IPS-NIHi11 (cell line): ENCODE data around the gene PLEKHA1.

ENCODE experiments used
- DNase-seq: peaks from one replicate; pipeline ENCODE4 v3.0.0; 2012; ENCODE audit warnings: mixed read lengths, low spot score

Gene PLEKHA1

DNA sequence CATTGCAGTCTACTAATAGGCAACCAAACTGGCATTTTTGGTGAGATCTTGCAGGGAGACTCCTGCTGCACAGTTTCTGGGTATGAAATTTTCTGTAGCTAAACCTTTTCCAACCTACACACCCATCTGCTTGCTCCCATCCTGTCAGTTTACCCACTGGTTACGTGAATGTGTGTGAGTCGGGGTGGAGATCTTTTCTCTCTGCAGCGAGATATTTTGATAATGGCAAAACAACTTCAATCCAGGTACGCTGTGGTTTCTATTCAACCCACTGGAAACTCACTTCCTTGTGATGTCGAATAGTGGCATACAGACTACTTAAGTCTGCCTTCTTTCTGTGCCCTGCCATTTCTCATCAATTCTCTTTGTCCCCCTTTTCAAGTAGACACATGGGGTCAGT is 4.5 kb downstream of the PLEKHA1 start:
- no peak for DNase-seq

DNA sequence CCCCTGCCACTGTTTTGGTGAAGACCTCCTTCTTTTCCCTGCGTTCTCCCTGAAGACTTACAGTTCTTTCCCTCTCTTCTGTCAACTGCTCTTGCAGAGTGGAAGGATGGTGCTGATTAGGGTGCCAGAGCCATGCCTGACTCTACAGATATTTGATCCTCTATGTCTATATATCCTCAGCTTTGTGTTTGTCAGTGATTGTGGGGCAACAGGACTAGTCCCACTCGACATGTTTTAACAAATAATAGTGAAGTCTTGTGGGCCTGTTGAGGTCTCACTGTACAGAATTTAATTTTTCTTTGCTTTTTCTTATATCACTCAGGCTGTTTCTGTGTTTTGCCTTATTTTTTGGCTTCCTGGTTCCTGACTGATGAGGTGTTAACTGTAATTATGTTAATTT is 5.0 kb downstream of the PLEKHA1 start:
- DNase-seq, result no peak

GRCh38 chr10:122380703-122381102 is 6.2 kb downstream of the PLEKHA1 start:
- DNase-seq, result no peak

- DNase-seq, result no peak
Measured at GRCh38 chr10:122381680-122382079, 7.2 kb downstream of the PLEKHA1 start.

- no peak for DNase-seq
Measured at GRCh38 chr10:122386514-122386913, 12.0 kb downstream of the PLEKHA1 start.

DNA sequence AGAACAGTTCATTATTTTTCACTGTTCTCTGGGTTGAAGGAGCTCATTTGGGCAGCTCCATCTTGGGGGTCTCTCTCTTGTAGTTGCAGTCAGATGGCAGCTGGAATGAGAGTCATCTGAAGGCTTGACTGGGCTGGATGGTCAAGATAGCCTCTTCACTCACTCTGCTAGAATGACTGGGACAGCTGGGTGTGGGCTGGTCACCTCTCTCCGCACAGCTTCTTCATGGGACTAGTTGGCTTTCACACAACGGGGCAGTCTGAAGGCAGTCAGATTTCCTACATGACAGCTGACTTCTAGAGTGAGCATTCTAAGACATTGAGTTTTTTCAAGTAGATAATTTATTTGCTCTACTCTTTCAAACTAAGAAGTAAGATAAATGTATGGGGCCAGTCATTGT is 13.1 kb downstream of the PLEKHA1 start:
- no peak for DNase-seq

DNA sequence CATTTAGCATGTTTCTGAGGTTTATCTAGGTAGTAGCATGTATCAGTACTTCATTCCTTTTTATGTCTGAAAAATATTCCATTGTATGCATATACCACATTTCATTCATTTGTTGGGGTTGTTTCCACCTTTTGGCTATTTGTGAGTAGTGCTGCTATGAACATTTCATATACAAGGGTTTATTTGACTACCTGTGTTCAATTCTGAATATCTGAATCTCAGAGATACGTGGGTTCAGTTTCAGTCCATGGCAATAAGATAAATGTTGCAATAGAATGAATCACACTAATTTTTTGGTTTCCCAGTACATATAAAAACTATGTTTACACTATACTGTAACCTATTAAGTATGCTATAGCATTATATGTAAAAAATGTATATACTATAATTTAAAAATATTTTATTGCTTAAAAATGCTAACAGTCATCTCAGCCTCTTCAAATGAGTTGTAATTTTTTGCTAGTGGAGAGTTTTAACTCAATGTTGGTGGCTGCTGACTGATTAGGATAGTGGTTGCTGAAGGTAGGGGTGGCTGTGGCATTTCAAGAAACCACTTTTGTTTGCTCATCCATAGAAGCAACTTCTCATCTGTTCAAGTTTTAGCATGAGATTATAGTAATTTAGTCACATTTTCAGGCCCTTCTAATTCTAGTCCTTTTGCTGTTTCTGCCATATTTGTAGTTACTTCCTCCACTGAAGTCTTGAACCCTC is 13.9 kb downstream of the PLEKHA1 start:
- no peak for DNase-seq

DNA sequence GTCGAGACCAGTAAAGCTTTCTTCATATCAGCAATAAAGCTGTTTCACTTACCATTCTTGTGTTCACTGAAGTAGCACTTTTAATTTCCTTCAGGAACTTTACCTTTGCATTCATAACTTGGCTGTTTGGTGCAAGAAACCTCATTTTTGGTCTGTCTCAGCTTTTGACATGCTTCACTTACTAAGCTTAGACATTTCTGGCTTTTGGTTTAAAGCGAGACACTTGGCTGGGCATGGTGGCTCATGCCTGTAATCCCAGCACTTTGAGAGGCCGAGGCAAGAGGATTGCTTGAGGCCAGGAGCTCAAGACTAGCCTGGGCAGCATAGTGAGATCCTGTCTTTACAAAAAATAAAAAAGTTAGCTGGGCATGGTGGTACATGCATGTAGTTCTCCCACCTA is 15.8 kb downstream of the PLEKHA1 start:
- no peak for DNase-seq

DNA sequence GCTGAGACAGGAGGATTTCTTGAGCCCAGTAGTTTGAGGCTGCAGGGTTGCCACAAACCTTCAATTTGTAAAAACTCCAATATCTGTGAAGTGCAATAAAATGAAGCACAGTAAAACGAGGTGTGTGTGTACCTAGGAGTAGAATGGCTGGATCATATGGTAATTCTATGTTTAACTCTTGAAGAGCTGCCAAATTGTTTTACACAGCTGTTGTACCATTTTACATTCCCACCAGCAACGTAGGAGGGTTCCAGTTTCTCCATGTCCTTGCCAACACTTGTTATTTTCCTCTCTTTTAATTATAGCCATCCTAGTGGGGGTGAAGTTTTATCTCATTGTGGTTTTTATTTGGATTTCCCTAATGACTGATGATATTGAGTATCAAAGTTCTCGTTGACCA is 16.2 kb downstream of the PLEKHA1 start:
- DNase-seq, result no peak

GRCh38 chr10:122391875-122392274 is 17.4 kb downstream of the PLEKHA1 start:
- no peak for DNase-seq

DNA sequence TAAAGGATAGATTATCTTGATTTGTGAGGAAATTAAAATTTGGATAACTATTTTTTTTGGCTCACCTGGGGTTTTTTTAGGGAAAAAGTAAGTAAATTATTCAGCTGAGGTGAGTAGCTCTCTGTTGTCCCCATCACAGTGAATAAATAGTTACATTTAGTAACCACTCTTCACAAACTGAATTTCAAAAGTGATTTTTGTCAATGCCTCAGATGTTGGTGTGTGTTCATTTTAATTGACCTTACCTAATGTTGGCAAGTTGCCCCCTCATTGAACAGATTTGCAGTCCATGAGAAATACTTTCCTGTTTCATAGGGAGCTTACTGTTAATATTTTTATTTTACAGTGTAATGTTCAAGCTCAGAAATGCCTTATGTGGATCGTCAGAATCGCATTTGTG is 18.3 kb downstream of the PLEKHA1 start:
- DNase-seq, result no peak

GRCh38 chr10:122393288-122393687 is 18.8 kb downstream of the PLEKHA1 start:
- no peak for DNase-seq

DNA sequence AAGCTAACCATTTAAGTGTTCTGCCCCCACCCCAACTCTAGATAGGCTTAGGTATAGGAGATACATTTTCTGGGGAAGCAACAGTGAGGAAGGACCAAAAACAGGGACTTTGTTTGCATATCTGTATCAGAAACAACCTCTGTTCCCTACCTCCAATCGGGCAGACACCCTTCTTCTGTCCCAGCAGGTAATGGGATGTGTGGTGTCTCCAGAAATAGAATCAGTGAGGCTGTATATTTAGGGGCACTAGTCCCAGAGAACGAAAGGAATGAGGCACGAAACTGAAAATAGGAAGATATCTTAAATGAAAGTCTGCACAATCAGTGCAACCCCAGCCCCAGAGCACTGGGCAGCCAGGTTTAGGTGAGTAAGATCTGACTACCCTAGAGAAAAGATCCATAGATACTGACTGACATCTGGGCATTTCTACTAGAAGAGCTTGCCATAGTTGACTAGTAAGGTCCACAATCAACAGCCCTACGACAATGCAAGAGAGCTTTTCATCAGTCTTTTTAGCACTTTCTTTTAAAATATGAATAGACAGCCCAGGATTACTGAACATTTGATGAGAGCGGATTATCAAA is 28.1 kb downstream of the PLEKHA1 start:
- no peak for DNase-seq

GRCh38 chr10:122404576-122404975 is 30.1 kb downstream of the PLEKHA1 start:
- DNase-seq, result no peak

GRCh38 chr10:122407375-122408125 is 33.0 kb downstream of the PLEKHA1 start:
- DNase-seq, result no peak

DNA sequence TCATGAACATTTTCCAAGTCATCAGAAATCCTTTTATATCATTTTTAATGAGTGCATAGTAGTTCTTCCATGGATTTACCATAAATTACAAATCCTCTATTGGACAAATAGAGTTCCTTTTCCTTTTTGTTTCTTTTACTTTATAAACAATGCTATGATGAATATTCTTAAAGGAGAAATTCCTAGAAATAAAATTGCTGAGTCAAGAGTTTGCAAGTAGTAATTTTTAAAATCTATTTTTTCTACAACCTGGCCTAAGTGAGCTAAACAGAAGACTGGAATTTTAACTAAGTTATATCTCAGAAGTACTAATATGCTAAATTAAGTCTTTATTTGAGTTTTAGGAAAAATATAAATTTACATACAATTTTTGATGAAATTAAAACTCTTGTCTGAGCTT is 38.8 kb downstream of the PLEKHA1 start:
- DNase-seq, result no peak

GRCh38 chr10:122417667-122418066 is 43.2 kb downstream of the PLEKHA1 start:
- DNase-seq, result no peak

DNA sequence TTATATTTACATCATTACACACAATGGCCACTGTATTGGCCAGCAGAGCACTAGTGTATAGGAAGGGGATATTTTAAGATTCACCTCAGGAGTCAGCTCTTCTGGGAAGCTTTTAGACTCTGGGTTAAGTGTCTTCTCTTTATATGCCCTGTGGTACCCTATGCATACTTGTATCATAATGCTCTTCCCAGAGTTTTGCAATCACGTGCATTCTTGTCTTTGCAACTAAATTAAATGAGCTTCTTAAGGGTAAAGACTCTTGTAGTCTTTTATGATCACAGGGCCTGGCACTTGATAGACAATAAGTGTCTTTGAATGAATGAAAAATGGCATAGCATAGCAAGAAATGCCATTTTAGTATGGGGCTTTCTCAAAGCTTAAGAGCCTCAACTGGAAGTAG is 44.5 kb downstream of the PLEKHA1 start:
- no peak for DNase-seq

GRCh38 chr10:122419876-122420623 is 45.5 kb downstream of the PLEKHA1 start:
- DNase-seq, result no peak

DNA sequence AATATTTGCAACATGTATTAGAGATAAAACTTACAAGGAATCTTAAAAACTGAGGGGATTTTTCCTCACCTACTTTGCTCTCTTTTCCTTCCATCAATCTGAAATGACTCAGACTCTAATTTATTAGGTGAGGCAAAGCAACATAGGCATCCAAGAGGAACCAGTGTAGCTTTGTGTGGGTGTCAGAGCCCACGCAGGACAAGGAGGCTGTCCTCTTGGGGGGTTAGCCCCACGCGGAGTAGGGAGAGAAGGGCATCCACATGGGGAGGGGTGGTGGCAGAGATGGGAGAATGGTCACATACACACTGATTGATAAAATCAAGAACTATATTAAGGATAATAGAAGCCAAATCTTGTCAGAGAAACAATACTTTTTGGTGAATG is 46.1 kb downstream of the PLEKHA1 start:
- no peak for DNase-seq

- DNase-seq, result no peak
Measured at GRCh38 chr10:122421054-122421625, 46.6 kb downstream of the PLEKHA1 start.

- no peak for DNase-seq
Measured at GRCh38 chr10:122421742-122422141, 47.2 kb downstream of the PLEKHA1 start.
